HEK293 (cell line): ENCODE results near the gene ITIH3.
A peak's percentile ranks its signal among the peaks of the same experiment; 100 is the strongest.

Experiments
- CTCF ChIA-PET: fragments of 350-600 bp; formaldehyde crosslinking; extraction: SDS; loops from one replicate; lab custom pipeline; 2021; ENCODE audit warnings: antibody characterized with exemption; lab: Yijun Ruan, JAX
- POLR2A ChIA-PET: fragments of 300-600 bp; formaldehyde crosslinking; extraction: SDS; loops from one replicate; lab custom pipeline; 2020; ENCODE audit warnings: antibody characterized with exemption, inconsistent platforms; lab: Yijun Ruan, JAX
- H3K27ac ChIP-seq: fragments of 200-500 bp; sonication (Bioruptor generic); 2 replicates; pipeline ENCODE4 v1.5.1; 2014; ENCODE audit warnings: low read depth, low read length, control low read depth, inconsistent platforms; ENCODE audit errors: extremely low read depth
- H3K36me3 ChIP-seq, 2 experiments: fragments of 200-500 bp in 1 of 2; sonication (Bioruptor generic) in 1 of 2; 1 replicate in 1 of 2; 2 replicates in 1 of 2; pipeline ENCODE4 v1.5.1; 2014 to 2017; ENCODE audit warnings: inconsistent platforms in 2 of 2, low read length in 2 of 2; ENCODE audit not compliant: control insufficient read depth in 2 of 2, insufficient read depth in 1 of 2
- H3K4me1 ChIP-seq: fragments of 200-500 bp; sonication (Bioruptor generic); 2 replicates; pipeline ENCODE4 v1.5.1; 2014; ENCODE audit warnings: mild to moderate bottlenecking, low read length, inconsistent platforms; ENCODE audit not compliant: control insufficient read depth, insufficient read depth
- H3K4me3 ChIP-seq: 2 replicates; pipeline ENCODE4 v1.5.1; 2011; ENCODE audit warnings: low read depth, mild to moderate bottlenecking, control low read depth, low read length, moderate library complexity
- H3K9me3 ChIP-seq: fragments of 200-500 bp; sonication (Bioruptor generic); 2 replicates; pipeline ENCODE4 v1.5.1; 2014; ENCODE audit warnings: low read depth, low read length, inconsistent platforms; ENCODE audit not compliant: control insufficient read depth, insufficient read depth
- BCL11B ChIP-seq: fragments of 450-650 bp; formaldehyde crosslinking; IDR thresholded peaks from 2 replicates; pipeline ENCODE4 v1.5.1; 2016; ENCODE audit warnings: low read depth, missing biosample characterization, missing genetic modification characterization
- MYNN ChIP-seq: fragments of 450-650 bp; formaldehyde crosslinking; IDR thresholded peaks from 2 replicates; pipeline ENCODE4 v1.5.1; 2016; ENCODE audit warnings: missing biosample characterization, missing genetic modification characterization, borderline replicate concordance
- WT1 ChIP-seq: fragments of 450-650 bp; formaldehyde crosslinking; IDR thresholded peaks from 2 replicates; pipeline ENCODE4 v1.5.1; 2016; ENCODE audit warnings: missing biosample characterization, missing genetic modification characterization
- ZBTB48 ChIP-seq: fragments of 450-650 bp; formaldehyde crosslinking; IDR thresholded peaks from 2 replicates; pipeline ENCODE4 v1.5.1; 2016; ENCODE audit warnings: missing biosample characterization, missing genetic modification characterization
- ZEB2 ChIP-seq: fragments of 450-650 bp; formaldehyde crosslinking; IDR thresholded peaks from 2 replicates; pipeline ENCODE4 v1.5.1; 2016; ENCODE audit warnings: missing biosample characterization, missing genetic modification characterization
- ZFP69B ChIP-seq: fragments of 450-650 bp; formaldehyde crosslinking; IDR thresholded peaks from 2 replicates; pipeline ENCODE4 v1.5.1; 2016; ENCODE audit warnings: missing biosample characterization, missing genetic modification characterization
- ZNF155 ChIP-seq: fragments of 450-650 bp; formaldehyde crosslinking; IDR thresholded peaks from 2 replicates; pipeline ENCODE4 v1.5.1; 2016; ENCODE audit warnings: missing biosample characterization, missing genetic modification characterization
- ZNF350 ChIP-seq: fragments of 450-650 bp; formaldehyde crosslinking; IDR thresholded peaks from 2 replicates; pipeline ENCODE4 v1.5.0; 2017; ENCODE audit warnings: missing biosample characterization, mild to moderate bottlenecking, missing genetic modification characterization
- ZNF416 ChIP-seq: fragments of 450-650 bp; formaldehyde crosslinking; IDR thresholded peaks from 2 replicates; pipeline ENCODE4 v1.5.1; 2016; ENCODE audit warnings: missing biosample characterization, missing genetic modification characterization
- ZNF544 ChIP-seq: fragments of 450-650 bp; formaldehyde crosslinking; IDR thresholded peaks from 2 replicates; pipeline ENCODE4 v1.5.0; 2017; ENCODE audit warnings: missing biosample characterization, missing genetic modification characterization
- ZNF560 ChIP-seq: fragments of 450-650 bp; formaldehyde crosslinking; IDR thresholded peaks from 2 replicates; pipeline ENCODE4 v1.5.1; 2017; ENCODE audit warnings: missing biosample characterization, missing genetic modification characterization, borderline replicate concordance
- ZNF670 ChIP-seq: fragments of 450-650 bp; formaldehyde crosslinking; IDR thresholded peaks from 2 replicates; pipeline ENCODE4 v1.5.1; 2016; ENCODE audit warnings: missing biosample characterization, missing genetic modification characterization, low read depth
- ZSCAN16 ChIP-seq: fragments of 450-650 bp; formaldehyde crosslinking; IDR thresholded peaks from 2 replicates; pipeline ENCODE4 v1.5.1; 2016; ENCODE audit warnings: missing biosample characterization, missing genetic modification characterization
- TF ChIP-seq, protein P1 (sequence below): fragments of 450-650 bp; formaldehyde crosslinking; IDR thresholded peaks from 2 replicates; pipeline ENCODE4 v1.5.1; 2017; ENCODE audit warnings: missing biosample characterization, missing genetic modification characterization
- TF ChIP-seq, protein P2 (sequence below): fragments of 450-650 bp; formaldehyde crosslinking; optimal IDR thresholded peaks from 2 replicates; pipeline ENCODE3; 2016; ENCODE audit warnings: missing biosample characterization, mild to moderate bottlenecking, missing genetic modification characterization
- TF ChIP-seq, protein P3 (sequence below): fragments of 450-650 bp; formaldehyde crosslinking; IDR thresholded peaks from 2 replicates; pipeline ENCODE4 v1.5.1; 2016; ENCODE audit warnings: missing biosample characterization, missing genetic modification characterization, low read depth
- TF ChIP-seq, protein P4 (sequence below): fragments of 450-650 bp; formaldehyde crosslinking; IDR thresholded peaks from 2 replicates; pipeline ENCODE4 v1.5.1; 2017; ENCODE audit warnings: missing biosample characterization, missing genetic modification characterization
- TF ChIP-seq, protein P5 (sequence below): fragments of 450-650 bp; IDR thresholded peaks from 2 replicates; pipeline ENCODE4 v1.5.1; 2018; ENCODE audit warnings: missing biosample characterization, missing genetic modification characterization

ITIH3 gene

DNA sequence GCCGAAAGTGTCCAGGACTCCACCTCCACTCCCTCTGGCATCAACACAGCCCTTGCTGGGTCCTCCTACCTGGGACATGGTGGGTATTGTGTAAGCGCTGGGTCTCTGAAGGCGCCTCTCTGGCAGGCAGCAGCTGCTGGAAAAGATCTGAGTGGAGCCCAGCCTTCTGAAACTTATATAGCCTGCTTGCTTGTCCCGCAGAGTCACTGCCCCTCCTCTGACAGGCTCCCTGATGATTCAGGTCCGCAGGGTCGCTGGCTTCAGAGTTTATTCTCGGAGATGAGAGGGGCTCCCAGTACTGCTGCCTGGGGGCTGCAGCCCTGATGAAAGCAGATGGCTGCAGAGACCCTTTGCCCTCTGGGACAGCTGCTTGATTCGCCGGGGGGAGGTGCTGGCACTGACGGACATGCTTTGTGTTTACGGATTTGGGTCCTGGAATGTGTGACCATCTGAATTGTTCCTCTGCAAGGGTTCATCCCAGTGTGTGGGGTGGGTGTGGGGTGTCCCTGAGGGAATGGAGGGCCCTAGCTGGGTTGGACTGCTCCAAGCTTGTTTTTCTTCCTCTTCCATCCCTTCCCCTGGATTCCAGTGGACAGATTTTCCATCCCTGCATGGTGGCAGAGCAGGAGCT is 40.4 kb downstream of the ITIH3 start, which contains the start of gene MUSTN1:
TSS of gene MUSTN1 (minus strand) at position 149 of the 631 bp plus-strand sequence. CDS start at position 78, 71 bp downstream.
- no peaks in the 10 kb centered on the region for H3K9me3 ChIP-seq
- TF ChIP-seq, protein P1, sequence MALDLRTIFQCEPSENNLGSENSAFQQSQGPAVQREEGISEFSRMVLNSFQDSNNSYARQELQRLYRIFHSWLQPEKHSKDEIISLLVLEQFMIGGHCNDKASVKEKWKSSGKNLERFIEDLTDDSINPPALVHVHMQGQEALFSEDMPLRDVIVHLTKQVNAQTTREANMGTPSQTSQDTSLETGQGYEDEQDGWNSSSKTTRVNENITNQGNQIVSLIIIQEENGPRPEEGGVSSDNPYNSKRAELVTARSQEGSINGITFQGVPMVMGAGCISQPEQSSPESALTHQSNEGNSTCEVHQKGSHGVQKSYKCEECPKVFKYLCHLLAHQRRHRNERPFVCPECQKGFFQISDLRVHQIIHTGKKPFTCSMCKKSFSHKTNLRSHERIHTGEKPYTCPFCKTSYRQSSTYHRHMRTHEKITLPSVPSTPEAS (tag by site-specific recombination), result 0 out of 2 replicates have a peak, but pooled peaks have one; percentile 4
- TF ChIP-seq ZBTB48 (tag by site-specific recombination), result no peak
- POLR2A ChIA-PET, result interaction anchor here (0.7 kb wide), 1 partner anchor 77 kb away, joined by 8 read pairs; no protein-coding TSS in a partner anchor
- H3K27ac ChIP-seq, result no peak within 1 kb of the TSS
- H3K4me3 ChIP-seq, result no peak within 1 kb of the TSS
- peaks cover 0 to 24% of the 10 kb centered on the region in 2 experiments; a peak in 1 of 3 replicates for H3K36me3 ChIP-seq
- CTCF ChIA-PET, result interaction anchor here (1.1 to 2.0 kb wide), 2 partner anchors 10 to 14 kb away, joined by 3 to 4 read pairs; no protein-coding TSS in a partner anchor
- H3K4me1 ChIP-seq, result peaks cover 12% of the 10 kb centered on the region; the same call in 1 of the 2 replicates

DNA sequence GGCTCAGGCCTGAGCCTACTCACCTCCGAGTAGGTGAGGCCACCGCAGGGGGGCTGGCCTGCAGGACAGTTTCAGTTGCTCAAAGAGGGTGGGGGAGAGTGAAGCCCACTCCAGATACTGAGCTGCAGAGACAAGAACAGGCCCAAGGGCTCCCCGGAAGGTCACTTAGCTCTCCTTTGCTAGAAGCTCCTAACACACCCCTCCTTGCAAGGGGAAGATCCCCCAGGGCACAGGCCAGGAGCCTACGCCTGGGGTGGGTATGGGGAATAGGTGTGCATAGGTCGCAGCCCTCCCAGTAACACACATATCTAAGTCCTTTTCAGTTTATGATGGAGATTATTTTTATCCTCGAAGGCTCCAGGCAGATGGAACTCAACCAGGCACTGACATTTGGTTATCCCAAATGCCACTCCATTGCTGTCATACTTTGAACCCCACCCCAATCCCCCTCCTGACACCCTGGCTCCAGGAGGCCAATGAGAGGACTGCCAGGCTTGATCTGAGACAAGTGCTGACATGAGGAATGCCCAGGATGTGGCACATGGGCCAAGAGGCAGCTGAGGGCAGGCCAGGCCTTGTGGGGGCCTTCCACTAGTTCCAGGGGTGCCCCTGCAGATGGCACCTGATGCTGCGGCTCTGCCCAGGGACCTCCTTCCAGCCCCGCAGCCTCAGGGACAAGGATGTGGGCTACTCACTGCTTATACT is 41.3 kb downstream of the ITIH3 start:
- Histone ChIP-seq H3K9me3 (no peaks in the 10 kb centered on the region), H3K4me1 (peaks cover 9% of the 10 kb centered on the region; the same call in 1 of the 2 replicates), H3K27ac (no peak overlapping the region), H3K4me3 (no peak overlapping the region), H3K36me3 (peaks cover 0 to 26% of the 10 kb centered on the region in 2 experiments; a peak in 1 of 3 replicates)
- POLR2A ChIA-PET, result no interaction called here
- CTCF ChIA-PET, result interaction anchor here (1.1 kb wide), 1 partner anchor 15 kb away, joined by 3 read pairs; no protein-coding TSS in a partner anchor
- TF ChIP-seq WT1 (tag by site-specific recombination), result no peak
- no peak for TF ChIP-seq ZNF670 (tag by site-specific recombination)
- TF ChIP-seq ZEB2 (tag by site-specific recombination), result no peak
- TF ChIP-seq, protein P2, sequence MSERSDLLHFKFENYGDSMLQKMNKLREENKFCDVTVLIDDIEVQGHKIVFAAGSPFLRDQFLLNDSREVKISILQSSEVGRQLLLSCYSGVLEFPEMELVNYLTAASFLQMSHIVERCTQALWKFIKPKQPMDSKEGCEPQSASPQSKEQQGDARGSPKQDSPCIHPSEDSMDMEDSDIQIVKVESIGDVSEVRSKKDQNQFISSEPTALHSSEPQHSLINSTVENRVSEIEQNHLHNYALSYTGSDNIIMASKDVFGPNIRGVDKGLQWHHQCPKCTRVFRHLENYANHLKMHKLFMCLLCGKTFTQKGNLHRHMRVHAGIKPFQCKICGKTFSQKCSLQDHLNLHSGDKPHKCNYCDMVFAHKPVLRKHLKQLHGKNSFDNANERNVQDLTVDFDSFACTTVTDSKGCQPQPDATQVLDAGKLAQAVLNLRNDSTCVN (tag by site-specific recombination), result no peak
- TF ChIP-seq ZNF155 (tag by site-specific recombination), result no peak
- no peak for TF ChIP-seq BCL11B
- TF ChIP-seq, protein P3, sequence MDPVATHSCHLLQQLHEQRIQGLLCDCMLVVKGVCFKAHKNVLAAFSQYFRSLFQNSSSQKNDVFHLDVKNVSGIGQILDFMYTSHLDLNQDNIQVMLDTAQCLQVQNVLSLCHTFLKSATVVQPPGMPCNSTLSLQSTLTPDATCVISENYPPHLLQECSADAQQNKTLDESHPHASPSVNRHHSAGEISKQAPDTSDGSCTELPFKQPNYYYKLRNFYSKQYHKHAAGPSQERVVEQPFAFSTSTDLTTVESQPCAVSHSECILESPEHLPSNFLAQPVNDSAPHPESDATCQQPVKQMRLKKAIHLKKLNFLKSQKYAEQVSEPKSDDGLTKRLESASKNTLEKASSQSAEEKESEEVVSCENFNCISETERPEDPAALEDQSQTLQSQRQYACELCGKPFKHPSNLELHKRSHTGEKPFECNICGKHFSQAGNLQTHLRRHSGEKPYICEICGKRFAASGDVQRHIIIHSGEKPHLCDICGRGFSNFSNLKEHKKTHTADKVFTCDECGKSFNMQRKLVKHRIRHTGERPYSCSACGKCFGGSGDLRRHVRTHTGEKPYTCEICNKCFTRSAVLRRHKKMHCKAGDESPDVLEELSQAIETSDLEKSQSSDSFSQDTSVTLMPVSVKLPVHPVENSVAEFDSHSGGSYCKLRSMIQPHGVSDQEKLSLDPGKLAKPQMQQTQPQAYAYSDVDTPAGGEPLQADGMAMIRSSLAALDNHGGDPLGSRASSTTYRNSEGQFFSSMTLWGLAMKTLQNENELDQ (tag by site-specific recombination), result no peak
- no peak for TF ChIP-seq ZFP69B (tag by site-specific recombination)
- TF ChIP-seq, protein P4, sequence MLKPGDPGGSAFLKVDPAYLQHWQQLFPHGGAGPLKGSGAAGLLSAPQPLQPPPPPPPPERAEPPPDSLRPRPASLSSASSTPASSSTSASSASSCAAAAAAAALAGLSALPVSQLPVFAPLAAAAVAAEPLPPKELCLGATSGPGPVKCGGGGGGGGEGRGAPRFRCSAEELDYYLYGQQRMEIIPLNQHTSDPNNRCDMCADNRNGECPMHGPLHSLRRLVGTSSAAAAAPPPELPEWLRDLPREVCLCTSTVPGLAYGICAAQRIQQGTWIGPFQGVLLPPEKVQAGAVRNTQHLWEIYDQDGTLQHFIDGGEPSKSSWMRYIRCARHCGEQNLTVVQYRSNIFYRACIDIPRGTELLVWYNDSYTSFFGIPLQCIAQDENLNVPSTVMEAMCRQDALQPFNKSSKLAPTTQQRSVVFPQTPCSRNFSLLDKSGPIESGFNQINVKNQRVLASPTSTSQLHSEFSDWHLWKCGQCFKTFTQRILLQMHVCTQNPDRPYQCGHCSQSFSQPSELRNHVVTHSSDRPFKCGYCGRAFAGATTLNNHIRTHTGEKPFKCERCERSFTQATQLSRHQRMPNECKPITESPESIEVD (tag by site-specific recombination), result no peak

DNA sequence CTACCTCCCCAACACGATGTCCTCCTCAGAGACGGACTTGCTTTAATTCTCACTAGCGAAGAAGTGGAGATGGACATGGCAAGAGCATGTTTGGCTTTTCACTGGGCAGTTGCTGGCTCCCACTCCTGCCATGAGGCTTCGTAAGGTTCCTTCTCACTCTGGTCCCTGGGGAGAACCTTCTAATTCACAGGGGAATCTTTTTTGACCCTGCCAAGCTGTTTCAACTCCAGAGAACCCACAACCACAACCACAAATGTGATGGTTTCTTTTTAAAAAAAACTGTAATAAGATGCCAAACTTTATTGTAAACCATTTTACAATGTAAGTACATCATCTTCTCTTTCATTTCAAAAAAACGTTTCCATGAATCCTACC is 41.9 kb downstream of the ITIH3 start:
- peaks cover 0 to 32% of the 10 kb centered on the region in 2 experiments; a peak in 1 of 3 replicates for H3K36me3 ChIP-seq
- H3K9me3 ChIP-seq, result no peaks in the 10 kb centered on the region
- no peak overlapping the region for H3K27ac ChIP-seq
- H3K4me3 ChIP-seq, result no peak overlapping the region
- POLR2A ChIA-PET, result no interaction called here
- TF ChIP-seq, protein P5, sequence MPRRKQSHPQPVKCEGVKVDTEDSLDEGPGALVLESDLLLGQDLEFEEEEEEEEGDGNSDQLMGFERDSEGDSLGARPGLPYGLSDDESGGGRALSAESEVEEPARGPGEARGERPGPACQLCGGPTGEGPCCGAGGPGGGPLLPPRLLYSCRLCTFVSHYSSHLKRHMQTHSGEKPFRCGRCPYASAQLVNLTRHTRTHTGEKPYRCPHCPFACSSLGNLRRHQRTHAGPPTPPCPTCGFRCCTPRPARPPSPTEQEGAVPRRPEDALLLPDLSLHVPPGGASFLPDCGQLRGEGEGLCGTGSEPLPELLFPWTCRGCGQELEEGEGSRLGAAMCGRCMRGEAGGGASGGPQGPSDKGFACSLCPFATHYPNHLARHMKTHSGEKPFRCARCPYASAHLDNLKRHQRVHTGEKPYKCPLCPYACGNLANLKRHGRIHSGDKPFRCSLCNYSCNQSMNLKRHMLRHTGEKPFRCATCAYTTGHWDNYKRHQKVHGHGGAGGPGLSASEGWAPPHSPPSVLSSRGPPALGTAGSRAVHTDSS, result no peak
- TF ChIP-seq ZFP69B (tag by site-specific recombination), result no peak
- no peak for TF ChIP-seq ZNF416
- no peak for TF ChIP-seq ZNF560 (tag by site-specific recombination)
- no peak for TF ChIP-seq ZNF350
- TF ChIP-seq ZSCAN16, result no peak
- no peak for TF ChIP-seq ZNF544 (tag by site-specific recombination)
- TF ChIP-seq MYNN (tag by site-specific recombination), result no peak
- peaks cover 5% of the 10 kb centered on the region; the same call in 1 of the 2 replicates for H3K4me1 ChIP-seq
- CTCF ChIA-PET, result interaction anchor here (0.8 kb wide), 1 partner anchor 35 kb away, joined by 3 read pairs; no protein-coding TSS in a partner anchor
